NCI-H2081 (cell line): ENCODE data around the gene HBG1.

Experiments
- DNase-seq, 2 experiments: peaks; one replicate each; lab custom pipeline; 2025; lab: John Stamatoyannopoulos, UW

The HBG1 gene

DNA sequence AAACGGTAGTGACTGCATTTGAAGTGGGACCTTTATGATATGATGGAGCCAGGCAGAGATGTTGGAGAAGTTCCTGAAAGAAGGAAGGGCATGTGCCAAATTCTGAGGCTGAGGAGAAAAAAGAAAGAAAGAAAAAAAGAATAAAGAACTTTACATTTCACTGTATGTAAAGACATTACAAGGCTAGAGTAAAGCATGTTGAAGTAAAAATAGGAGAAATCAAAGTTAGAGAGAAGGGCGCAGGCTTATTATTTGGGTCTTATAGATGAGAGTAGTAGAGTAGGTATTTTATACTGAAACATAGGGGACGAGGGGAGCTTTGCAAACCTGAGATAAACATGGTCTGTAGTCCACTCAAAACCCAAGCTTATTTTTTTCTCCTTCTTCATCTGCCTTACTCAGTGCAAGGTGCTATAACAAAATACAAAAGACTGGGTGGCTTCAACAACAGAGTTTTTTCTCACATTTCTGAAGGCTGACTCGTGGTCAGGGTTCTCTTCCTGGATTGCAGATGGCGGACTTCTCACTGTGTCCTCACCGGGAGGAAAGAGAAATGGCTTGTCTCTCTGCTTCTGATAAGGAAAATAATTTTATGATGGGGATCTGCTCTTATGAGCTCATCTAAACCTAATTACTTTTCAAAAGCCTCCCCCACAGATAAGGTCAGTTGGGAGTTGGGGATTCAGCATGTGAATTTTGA is 2.7 kb downstream of the HBG1 start:
- DNase-seq: no peak

DNA sequence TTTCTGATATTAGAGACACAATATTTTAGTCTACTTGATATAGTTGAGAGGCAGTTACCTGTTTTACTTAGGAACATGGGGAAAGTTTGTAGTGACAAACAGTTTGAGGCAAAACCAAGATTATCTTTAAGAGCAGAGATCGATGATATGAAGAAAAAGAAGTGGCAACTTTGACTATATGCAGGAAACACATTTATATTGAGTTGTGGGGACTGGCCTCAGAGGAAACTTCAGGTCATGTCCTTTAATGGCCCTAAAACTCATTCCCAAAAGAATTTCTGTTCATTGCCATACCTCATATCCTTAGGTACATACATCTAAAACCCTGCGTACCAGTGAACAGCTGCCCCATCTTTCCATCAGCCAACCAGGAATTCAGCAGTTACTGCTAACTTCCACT is 4.5 kb downstream of the HBG1 start:
- no peak for DNase-seq

DNA sequence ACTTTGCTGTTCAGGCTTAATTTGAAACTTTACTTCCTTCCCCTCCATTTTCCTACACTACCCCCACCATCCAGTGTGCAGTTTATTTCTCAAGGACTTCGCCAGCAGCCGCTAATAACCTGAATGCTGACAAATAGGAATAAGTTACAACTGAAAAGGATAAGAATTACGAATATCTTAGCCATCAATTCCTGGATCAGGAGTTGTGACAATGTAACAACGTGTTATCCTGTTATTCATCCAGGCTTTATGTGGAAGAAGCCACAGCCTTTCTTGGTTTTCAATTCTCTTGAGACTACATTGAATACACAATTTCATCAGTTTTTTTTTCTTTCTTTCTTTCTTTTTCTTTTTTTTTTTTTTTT is 5.9 kb downstream of the HBG1 start:
- no peak for DNase-seq

DNA sequence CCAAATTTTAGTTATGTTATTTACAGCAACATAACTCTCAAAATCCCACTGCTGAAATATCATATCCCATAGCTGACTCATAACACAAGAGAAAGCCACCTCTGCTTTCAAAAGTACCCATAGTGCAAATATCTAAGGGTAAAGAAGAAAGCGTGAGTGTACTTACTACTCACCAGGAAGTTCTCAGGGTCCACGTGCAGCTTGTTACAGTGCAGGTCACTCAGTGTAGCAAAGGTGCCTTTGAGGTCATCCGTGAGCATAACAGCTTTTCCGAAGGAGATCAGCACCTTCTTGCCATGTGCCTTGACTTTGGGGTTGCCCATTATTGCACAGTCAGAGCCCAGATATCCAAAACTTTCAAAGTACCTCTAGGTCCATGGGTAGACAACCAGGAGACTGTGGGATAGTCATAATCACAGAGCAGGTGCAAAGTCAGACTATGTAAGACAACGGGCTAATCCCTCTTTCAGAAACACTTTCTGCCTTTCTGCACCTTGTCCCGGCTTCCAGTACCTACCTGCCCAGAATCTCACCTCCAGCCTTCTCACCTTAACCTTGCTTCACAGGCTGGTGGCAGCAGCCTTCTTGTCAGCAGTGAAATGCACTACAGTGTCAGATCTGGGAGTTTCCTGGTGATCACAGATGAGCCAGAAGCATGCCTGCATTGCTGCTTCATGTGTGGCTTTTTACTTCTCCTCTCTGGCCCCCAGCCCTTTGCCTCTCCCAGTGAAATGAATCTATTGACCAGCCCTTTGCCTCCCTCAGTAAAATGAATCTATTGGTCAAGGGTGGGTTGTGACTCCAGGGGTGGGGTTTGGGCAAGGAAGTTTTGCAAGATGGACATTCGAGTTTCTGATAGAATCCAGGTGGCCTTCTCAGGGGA is 6.5 kb downstream of the HBG1 start:
- no peak for DNase-seq

DNA sequence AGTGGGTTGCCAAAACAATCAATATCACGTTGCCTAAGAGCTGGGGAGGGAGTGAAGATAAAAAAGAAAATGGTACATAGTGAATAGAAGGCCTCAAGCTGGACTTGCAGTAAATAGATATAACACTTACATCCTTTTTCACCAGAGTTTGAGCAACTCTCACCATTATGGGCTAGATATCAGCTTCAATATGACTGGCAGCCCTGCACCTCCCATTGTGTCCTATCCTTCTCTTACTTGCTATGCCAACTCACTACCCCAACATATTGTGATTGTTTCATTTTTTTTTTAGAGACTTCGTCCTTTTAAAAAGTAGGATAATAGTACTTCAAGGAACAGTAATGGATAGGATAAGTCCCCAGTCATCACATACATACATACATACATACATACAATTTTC is 7.4 kb downstream of the HBG1 start:
- no peak for DNase-seq

DNA sequence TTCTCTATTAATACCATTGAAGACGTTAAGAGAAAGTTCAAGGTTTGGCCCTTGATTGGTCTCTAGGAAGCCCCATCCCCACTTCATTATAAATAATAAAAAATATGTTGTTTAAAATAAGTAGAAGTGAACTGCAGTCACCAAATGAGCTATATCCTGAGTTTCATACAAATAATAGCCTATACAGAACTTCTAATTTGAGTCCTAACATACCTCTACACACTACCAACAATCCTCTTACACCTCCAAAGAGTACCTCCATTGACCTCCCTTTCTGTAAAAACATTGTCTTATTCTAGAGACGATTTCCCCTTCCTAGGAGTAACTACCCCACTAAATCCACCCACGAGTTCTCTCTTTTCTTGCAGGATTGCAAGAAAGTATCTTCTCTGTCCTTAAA is 8.2 kb downstream of the HBG1 start:
- no peak for DNase-seq

DNA sequence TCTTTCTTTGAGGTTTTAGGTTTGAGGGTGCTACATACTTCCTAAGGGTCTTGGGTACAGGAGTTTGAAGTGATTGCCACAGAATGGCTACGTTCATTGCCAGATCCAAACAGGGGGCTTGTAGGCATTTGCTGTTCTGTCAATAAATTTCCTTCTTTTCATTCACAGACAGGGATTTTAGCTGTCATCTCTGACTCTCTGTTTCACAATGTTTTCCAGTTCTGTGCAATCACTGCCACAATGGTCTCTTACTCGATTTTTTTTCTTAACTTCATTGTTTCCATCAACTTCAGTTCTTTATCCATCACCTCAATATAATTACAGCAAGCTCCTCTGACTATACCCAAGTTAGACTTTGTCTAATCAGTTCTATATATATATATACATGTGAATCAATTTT is 9.2 kb downstream of the HBG1 start:
- DNase-seq: no peak

DNA sequence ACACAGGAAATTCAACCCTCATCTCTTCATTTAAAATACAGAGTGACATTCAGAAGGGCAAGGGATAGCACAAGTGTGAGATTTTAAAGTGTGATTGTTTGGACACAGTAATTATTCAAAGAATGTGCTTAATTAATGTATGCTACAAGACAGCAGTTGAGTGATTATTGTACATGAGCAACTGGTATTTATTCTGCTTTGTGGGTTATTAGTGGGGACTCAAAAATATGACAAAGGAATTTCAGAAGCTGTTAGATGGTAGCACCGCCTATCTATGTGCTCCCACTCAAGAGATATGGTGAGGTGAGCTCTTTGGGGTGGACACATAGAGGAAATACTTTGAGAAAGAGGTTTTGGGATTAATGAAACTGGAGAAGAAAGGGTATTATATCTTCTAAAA is 9.6 kb downstream of the HBG1 start:
- no peak for DNase-seq

DNA sequence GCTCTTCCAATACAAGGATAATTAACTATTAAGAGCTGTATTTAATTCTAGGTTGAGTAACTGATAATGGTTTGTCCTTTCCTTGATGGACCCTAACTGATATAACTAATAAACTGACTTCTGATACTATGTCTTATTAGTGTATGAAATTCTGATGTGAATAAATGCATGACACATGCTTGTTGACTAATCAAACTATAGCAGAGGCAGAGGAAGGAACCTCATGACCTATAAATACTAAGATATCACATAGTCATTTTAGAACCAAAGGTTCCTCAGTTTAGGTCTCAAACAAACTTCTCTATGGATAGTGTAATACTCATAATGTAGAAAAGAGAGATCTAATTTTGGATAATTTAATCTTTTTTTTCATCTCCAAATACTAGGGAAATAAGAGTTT is 10.6 kb downstream of the HBG1 start:
- DNase-seq: no peak

DNA sequence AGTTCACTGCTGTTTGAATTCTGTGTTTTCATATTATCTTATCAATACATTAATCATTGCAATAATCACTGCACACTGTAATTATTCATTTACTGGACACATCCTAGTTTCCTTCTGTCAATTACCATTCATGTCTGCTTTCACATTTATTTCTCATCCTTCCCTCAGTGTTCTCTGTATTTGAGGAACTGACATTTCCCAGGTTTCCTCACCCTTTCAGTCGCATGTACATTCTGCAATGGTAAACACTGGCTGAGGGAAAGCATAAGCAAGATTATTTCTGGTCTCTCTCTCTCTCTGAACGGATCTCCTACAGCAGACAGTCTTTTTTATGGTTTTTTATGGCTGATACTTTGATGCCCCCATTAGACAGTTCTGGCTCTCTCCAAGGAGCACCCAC is 11.2 kb downstream of the HBG1 start:
- DNase-seq: no peak

DNA sequence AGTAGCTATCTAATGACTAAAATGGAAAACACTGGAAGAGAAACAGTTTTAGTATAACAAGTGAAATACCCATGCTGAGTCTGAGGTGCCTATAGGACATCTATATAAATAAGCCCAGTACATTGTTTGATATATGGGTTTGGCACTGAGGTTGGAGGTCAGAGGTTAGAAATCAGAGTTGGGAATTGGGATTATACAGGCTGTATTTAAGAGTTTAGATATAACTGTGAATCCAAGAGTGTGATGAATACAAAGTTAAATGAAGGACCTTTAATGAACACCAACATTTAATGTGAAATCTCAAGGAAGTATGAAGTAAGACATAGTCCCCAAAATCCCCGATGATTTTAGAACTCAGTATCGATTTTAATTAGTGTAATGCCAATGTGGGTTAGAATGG is 12.2 kb downstream of the HBG1 start:
- no peak for DNase-seq

DNA sequence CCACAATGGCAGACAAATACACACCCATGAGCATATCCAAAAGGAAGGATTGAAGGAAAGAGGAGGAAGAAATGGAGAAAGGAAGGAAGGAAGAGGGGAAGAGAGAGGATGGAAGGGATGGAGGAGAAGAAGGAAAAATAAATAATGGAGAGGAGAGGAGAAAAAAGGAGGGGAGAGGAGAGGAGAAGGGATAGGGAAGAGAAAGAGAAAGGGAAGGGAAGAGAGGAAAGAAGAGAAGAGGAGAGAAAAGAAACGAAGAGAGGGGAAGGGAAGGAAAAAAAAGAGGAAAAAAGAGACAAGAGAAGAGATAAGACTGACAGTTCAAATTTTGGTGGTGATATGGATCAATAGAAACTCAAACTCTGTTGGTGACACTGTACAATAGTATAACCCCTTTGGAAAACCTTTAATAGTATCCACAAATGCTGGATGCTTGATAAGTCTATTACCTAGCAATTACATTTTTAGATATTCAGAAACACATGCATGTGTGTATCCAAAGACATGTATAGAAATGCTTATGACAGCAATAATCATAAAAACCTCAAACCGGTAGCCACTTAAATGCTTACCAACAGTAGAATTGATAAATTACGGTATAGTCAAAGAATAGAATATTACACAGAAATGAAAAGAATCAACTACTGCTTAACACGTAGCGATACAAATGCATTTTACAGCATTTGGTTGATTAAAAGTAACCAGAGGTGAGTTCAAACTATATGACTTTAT is 14.1 kb downstream of the HBG1 start:
- DNase-seq: no peak

DNA sequence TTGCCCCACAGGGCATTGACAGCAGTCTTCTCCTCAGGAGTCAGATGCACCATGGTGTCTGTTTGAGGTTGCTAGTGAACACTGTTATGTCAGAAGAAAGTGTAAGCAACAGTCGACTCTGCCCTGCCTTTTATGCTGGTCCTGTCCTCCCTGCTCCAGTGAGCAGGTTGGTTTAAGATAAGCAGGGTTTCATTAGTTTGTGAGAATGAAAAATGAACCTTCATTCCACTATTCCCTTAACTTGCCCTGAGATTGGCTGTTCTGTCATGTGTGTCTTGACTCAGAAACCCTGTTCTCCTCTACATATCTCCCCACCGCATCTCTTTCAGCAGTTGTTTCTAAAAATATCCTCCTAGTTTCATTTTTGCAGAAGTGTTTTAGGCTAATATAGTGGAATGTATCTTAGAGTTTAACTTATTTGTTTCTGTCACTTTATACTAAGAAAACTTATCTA is 15.2 kb downstream of the HBG1 start, which contains the start of gene HBD:
TSS of gene HBD (minus strand) at position 103 of the 454 bp plus-strand sequence. CDS start at position 53, 50 bp downstream.
- no peak for DNase-seq

DNA sequence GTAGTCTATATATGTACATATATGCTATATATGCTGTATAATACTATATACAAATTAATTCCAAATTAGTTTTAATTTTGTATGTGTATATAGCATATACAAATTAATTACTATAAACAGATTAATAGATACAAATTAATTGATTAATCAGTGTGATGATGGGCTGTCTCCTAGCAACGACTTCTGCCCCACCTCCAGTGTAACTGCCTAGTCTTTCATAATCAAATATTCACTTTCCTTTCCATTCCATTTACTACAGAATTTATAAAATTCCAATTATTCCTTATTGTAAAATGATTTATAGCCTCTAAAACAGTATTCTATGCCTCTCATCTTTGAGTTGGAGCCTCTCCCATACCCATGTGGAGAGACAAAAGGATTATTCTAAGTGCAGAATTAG is 16.4 kb downstream of the HBG1 start:
- DNase-seq: no peak

DNA sequence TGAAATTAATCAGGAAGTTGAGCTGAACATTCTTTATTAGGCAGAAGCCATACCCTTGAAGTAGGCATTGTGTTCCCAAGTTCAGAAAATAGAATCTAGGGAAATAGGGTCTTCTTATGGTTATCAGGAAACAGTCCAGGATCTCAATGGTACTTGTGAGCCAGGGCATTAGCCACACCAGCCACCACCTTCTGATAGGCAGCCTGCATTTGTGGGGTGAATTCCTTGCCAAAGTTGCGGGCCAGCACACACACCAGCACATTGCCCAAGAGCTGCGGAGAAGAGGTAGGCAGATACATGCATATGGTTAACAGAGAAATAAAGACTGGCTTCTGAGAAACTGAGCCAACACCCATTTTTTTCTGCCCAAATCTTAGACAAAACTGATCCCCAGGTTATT is 16.8 kb downstream of the HBG1 start:
- DNase-seq: no peak

DNA sequence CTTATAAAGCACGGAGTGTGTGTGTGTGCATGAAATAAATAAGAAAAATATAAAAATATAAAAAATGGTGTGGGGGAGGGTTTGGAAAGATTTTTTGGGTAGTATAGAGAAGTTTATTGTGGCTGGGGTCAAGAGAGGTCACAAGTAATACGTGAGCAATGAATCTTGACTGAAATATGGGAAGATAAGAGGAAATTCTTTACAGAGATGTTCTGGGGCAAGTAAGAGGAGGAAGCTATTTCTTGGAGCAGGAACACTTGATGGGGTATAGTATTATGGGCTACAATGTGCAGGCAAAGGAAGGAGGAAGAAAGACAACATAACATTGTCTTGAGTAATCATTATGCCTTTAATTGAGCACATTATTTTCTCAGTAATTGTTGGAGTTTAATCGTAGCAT is 17.5 kb downstream of the HBG1 start:
- no peak for DNase-seq

DNA sequence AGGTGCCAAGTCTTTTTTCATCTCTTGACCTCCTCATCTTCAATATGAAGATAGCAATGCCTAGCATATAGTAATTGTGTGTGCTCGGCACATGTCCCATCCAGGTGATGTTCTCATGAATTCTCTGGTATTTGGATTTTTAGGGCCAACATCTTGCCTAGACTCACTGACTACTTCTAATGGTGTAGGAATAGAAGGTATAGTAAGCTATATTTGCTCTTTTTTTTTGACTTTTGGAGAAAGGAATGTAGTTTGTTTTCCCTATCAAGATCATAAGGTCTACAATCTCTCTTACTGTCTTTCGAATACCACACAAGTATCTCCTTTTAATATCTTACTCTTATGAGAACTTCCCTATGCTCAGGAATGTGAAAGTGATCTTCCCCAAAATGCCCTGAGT is 18.5 kb downstream of the HBG1 start:
- DNase-seq: no peak

DNA sequence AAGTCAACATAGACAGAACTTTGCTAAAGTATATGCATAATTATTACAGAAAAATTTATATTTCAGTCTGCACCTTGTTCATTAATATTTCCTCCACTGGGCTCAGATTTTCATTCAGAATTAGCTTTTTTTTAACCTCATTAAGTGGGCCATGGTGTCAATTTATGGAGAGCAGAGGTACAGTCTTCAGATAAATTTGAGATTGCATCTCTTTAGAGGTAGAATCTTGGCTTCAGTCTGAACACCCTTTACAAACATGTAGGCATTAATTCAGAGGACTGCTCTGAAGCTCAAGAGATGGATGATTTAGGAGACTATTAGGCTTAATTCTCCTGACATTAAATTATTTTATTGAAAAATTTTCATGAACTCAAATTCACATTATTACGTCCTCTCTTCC is 19.4 kb downstream of the HBG1 start:
- no peak for DNase-seq

DNA sequence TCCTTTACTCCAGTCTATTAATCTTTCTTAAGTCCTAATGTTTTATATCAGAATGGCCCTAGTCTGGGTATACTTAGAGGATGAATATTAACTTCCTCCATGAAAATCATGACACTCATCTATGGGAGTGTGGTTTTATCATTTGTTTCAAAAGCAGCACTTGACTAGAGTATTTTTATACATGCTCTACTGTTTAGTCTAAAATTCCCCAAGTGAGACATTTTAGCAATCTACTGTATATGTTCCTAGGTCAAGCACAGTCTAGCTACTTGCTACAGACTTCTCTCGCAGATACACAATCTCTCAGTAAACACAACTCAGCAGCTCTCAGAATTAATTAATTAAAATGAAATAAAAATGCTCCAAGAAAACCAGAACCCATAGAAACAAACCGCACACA is 19.9 kb downstream of the HBG1 start:
- DNase-seq: no peak

DNA sequence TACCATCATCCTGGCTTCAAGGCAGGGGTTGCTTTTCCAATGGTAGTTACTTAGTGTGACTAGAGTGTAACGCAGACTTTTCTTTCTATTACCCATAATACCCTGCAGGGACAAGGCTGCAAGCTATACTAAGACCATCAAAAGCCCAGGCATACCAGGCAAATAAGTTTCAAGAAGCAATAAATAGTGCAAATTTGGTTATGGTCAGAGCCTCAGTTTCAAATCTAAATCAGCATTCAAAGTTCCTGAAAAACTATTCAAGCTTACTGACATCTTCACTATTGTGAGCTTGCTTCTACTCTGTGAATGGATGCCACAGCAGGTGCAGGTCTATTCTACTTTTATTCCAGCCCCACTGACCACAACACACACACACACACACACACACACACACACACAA is 20.3 kb downstream of the HBG1 start:
- DNase-seq: no peak

DNA sequence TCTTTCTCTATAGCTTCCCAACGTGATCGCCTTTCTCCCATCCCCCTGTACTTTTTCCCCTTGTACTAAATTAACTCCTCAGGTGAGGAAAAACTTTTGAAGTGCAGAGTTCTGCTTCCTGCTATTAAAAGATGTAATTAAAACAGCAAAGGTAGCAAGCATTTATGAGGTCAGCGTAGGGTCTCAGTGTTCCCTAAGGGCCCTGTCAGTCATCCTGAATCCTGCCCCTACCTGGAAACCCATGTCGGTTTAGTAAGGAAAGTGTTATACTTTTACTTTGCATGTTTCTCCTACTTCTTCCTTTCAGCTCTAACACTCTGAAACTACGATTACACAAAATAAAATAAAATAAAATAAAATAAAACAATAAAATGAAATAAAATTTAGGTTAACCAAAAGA is 21.5 kb downstream of the HBG1 start:
- DNase-seq: no peak

DNA sequence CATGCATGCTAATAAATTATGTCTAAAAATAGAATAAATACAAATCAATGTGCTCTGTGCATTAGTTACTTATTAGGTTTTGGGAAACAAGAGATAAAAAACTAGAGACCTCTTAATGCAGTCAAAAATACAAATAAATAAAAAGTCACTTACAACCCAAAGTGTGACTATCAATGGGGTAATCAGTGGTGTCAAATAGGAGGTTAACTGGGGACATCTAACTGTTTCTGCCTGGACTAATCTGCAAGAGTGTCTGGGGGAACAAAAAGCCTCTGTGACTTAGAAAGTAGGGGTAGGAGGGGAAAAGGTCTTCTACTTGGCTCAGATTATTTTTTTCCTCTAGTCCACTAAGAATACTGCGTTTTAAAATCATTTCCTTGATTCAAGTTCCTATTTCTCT is 22.0 kb downstream of the HBG1 start:
- DNase-seq: no peak
